ENCODE measurements around the gene SLC26A6.

The SLC26A6 gene

GRCh38 chr3:48662145-48662752 lies 27.0 kb upstream of the SLC26A6 start:
- no peak for DNase-seq (ENCODE audit: extremely low spot score)
- ChIA-PET POLR2A (interaction anchor here (1.2 kb wide), 1 partner anchor 27 kb away, joined by 4 read pairs; the partner anchor contains the start of gene SLC26A6), CTCF (interaction anchor here (1.5 to 5.3 kb wide), 5 partner anchors 9 to 77 kb away, joined by 3 to 28 read pairs (median 19); partner anchors contain the start of gene SLC26A6)
- TF ChIP-seq CTCF (IDR thresholded peaks at IDR 0.05; ENCODE audit: control extremely low read depth, extremely low read depth, low read depth, missing control alignments): no peak

GRCh38 chr3:48661501-48662144 lies 26.4 kb upstream of the SLC26A6 start:
- CTCF ChIA-PET: interaction anchor here (0.9 to 5.3 kb wide), 5 partner anchors 9 to 105 kb away, joined by 3 to 28 read pairs (median 5); partner anchors contain the start of genes PFKFB4 and SLC26A6
- POLR2A ChIA-PET: interaction anchor here (1.2 kb wide), 1 partner anchor 26 kb away, joined by 4 read pairs; the partner anchor contains the start of gene SLC26A6
- TF ChIP-seq CTCF (IDR thresholded peaks at IDR 0.05; ENCODE audit: control extremely low read depth, extremely low read depth, low read depth, missing control alignments): no peak
- peak; percentile 85 for DNase-seq (ENCODE audit: extremely low spot score)

GRCh38 chr3:48660800-48661400 lies 25.6 kb upstream of the SLC26A6 start:
- TF ChIP-seq CTCF (IDR thresholded peaks at IDR 0.05; ENCODE audit: control extremely low read depth, extremely low read depth, low read depth, missing control alignments): no peak
- POLR2A ChIA-PET: interaction anchor here (1.2 kb wide), 1 partner anchor 25 kb away, joined by 4 read pairs; the partner anchor contains the start of gene SLC26A6
- no peak for DNase-seq (ENCODE audit: extremely low spot score)
- CTCF ChIA-PET: interaction anchor here (0.9 to 5.3 kb wide), 5 partner anchors 8 to 104 kb away, joined by 3 to 28 read pairs (median 5); partner anchors contain the start of genes PFKFB4 and SLC26A6

- CTCF ChIA-PET: interaction anchor here (0.7 to 7.0 kb wide), 5 partner anchors 8 to 256 kb away, joined by 3 to 43 read pairs (median 5); partner anchors contain the start of genes NCKIPSD and SLC26A6
- no peak for DNase-seq (ENCODE audit: extremely low spot score)
- TF ChIP-seq CTCF (IDR thresholded peaks at IDR 0.05; ENCODE audit: control extremely low read depth, extremely low read depth, low read depth, missing control alignments): no peak
- POLR2A ChIA-PET: interaction anchor here (0.6 kb wide), 1 partner anchor 834 kb away, joined by 3 read pairs; no protein-coding TSS in a partner anchor
Measured at GRCh38 chr3:48656841-48657281, 21.6 kb upstream of the SLC26A6 start.

GRCh38 chr3:48656061-48656840 lies 21.0 kb upstream of the SLC26A6 start:
- ChIA-PET POLR2A (no interaction called here), CTCF (interaction anchor here (0.7 to 7.0 kb wide), 5 partner anchors 8 to 256 kb away, joined by 3 to 43 read pairs (median 5); partner anchors contain the start of genes NCKIPSD and SLC26A6)
- peak; percentile 91 for DNase-seq (ENCODE audit: extremely low spot score)
- peak; percentile 80 for TF ChIP-seq CTCF (IDR thresholded peaks at IDR 0.05; ENCODE audit: control extremely low read depth, extremely low read depth, low read depth, missing control alignments)
